ENCODE data around the gene PLEKHJ1. TPM values are rescaled to one million over a fixed set of nuclear protein-coding genes. Genes with fewer than 3 reads are reported as not detected.

PLEKHJ1 gene
- total RNA-seq, 6 experiments from 2014 or later = 24.4 to 49.3 (median 28.6) TPM

DNA sequence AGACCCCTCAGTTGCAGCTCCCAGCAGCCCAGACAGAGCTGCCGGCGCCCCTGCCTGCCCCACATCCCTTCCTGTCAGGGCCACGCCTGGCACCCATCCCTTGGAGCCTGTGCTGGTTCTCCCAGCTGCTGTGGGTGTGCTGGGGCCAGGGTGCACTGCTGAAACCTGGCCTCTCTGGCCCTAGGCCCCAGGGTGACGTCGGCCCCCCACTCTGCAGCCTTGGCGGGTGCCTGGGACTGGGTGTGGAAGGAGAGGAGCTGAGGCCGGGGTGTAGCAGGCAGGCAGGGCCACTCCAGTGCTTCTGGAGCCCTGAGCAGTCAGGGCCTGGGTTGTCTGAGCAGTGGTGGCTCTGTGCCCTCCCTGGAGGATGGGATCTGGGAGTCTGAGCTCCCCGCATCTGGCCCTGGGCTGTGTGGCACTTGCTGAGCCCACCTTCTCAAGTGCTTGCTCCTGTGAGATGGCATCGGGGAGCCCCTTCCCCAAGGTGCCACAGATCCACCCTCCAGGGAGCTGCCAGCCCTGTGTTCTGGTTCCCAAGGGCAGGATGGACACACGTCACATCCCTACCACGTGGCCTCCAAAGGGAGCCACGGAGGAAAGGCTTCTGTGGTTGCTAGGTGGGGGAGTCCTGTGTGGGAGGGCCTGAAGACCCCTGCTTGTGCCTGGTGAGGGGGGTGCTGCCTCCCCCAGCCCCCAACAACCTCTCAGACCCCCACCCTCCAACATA is 5.2 kb downstream of the PLEKHJ1 start:
- Histone ChIP-seq H3K36me3 (peaks cover 0 to 26% (median 8%) of the 10 kb centered on the region in 4 donors), H3K27ac (no peak overlapping the region), H3K4me3 (no peak overlapping the region), H3K27me3 (no peaks in the 10 kb centered on the region), H3K4me1 (peaks cover 0 to 20% (median 0%) of the 10 kb centered on the region in 4 donors), H3K9me3 (no peaks in the 10 kb centered on the region)
- DNase-seq (peak in 1 of 3 donors; percentile 64), ATAC-seq (no peak)
- intact Hi-C loops (cut with DNase I) = loop anchor here in 1 of 2 donors (5.0 to 10.0 kb wide), 2 partner anchors 59 to 84 kb away; no protein-coding TSS in a partner anchor
- TF ChIP-seq, protein P1, sequence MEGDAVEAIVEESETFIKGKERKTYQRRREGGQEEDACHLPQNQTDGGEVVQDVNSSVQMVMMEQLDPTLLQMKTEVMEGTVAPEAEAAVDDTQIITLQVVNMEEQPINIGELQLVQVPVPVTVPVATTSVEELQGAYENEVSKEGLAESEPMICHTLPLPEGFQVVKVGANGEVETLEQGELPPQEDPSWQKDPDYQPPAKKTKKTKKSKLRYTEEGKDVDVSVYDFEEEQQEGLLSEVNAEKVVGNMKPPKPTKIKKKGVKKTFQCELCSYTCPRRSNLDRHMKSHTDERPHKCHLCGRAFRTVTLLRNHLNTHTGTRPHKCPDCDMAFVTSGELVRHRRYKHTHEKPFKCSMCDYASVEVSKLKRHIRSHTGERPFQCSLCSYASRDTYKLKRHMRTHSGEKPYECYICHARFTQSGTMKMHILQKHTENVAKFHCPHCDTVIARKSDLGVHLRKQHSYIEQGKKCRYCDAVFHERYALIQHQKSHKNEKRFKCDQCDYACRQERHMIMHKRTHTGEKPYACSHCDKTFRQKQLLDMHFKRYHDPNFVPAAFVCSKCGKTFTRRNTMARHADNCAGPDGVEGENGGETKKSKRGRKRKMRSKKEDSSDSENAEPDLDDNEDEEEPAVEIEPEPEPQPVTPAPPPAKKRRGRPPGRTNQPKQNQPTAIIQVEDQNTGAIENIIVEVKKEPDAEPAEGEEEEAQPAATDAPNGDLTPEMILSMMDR (IDR thresholded peaks at IDR 0.05) = no peak
- no peak for TF ChIP-seq POLR2A (IDR thresholded peaks at IDR 0.05)
- no CpG with 5 or more reads among the region's 12 CpGs for WGBS (ENCODE audit: insufficient coverage, low coverage, low lambda C conversion rate, missing lambda C conversion rate)

DNA sequence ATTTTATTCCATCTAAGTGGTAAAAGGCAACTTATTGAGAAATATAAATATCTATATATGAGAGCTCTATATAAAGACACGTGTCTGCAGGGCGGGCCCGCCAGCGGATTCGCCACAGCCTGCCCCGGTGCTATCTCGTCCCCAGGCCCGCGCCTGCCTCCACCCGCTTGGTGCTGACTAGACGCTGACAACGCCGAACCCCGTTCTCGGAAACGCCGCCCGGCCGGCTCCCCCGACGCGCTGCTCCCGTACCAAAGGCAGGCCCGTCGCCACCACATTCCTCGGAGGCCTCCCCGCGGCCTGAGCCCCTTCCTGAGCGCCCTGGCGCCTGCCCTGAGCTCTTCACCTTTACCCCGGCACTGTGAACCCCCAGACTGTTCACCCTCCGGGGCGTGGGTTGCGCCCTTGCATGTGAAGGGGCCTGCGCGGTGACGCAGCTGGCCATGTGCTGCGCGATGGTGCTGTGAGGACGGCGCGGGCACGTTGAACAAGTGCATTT is 6.0 kb downstream of the PLEKHJ1 start:
- peaks cover 0 to 35% (median 8%) of the 10 kb centered on the region in 4 donors for H3K36me3 ChIP-seq
- ATAC-seq (no peak), DNase-seq (no peak)
- H3K27ac ChIP-seq = no peak overlapping the region
- peaks cover 0 to 18% (median 0%) of the 10 kb centered on the region in 4 donors for H3K4me1 ChIP-seq
- H3K27me3 ChIP-seq = no peaks in the 10 kb centered on the region
- WGBS (ENCODE audit: insufficient coverage, low coverage, low lambda C conversion rate, missing lambda C conversion rate) = 91% methylated on average over 33 of the region's 43 CpGs
- no peaks in the 10 kb centered on the region for H3K9me3 ChIP-seq
- TF ChIP-seq, protein P1 (IDR thresholded peaks at IDR 0.05) = no peak
- no peak for TF ChIP-seq POLR2A (IDR thresholded peaks at IDR 0.05)
- intact Hi-C loops (cut with DNase I) = loop anchor here in 1 of 2 donors (5.0 to 10.0 kb wide), 2 partner anchors 58 to 85 kb away; no protein-coding TSS in a partner anchor
- H3K4me3 ChIP-seq = no peak overlapping the region

DNA sequence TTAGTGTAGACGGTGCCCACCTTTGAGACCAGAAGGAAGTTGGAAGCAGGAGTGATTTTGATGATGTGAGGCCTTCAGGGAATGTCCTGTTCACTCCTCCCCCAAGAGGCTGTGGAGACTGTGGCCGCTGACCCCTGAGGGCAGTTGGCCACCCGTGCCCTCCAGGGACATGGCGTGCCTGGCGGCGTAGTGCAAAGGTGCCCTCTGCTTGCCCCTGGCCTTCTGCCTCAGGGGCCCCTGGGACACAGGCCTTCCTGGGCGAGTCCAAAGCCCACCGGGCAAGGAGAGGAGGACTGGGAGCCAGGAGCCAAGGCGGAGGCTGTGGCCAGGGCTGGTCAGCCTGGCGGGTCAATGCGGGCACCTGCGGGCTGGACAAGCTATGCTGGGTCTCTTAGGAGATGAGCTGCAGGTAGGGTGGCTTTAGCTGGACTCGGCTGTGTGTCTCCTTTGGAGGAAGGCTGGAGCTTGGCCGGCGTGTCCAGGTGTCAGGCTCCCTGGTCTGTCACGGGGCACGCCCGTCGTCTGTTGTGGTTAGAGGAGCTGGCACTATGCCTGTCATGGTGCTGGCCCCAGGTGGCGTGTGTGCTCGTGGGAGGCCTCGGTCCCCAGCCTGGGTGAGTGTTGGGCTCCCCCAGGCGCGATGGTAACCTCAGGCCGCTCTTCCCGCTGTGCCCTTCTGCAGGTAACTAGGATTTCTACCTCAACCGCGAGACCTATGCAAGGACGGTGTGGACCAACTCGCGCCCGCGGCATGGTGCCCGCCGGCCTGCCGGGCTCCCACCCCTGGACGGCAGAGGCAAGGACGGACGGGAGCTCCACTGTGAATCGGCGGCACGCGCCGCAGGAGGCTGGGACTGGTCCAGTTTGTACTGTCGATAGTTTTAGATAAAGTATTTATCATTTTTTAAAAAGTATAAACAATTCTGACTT is 6.8 kb downstream of the PLEKHJ1 start:
- H3K4me1 ChIP-seq = peaks cover 0 to 14% (median 0%) of the 10 kb centered on the region in 4 donors
- H3K36me3 ChIP-seq = peaks cover 0 to 39% (median 8%) of the 10 kb centered on the region in 4 donors
- no peak overlapping the region for H3K4me3 ChIP-seq
- H3K27me3 ChIP-seq = no peaks in the 10 kb centered on the region
- no peak for TF ChIP-seq POLR2A (IDR thresholded peaks at IDR 0.05)
- TF ChIP-seq, protein P1 (IDR thresholded peaks at IDR 0.05) = no peak
- H3K27ac ChIP-seq = no peak overlapping the region
- no peaks in the 10 kb centered on the region for H3K9me3 ChIP-seq
- intact Hi-C loops (cut with DNase I) = loop anchor here in 1 of 2 donors (5.0 to 10.0 kb wide), 2 partner anchors 57 to 85 kb away; no protein-coding TSS in a partner anchor
- 85% methylated on average over 10 of the region's 45 CpGs for WGBS (ENCODE audit: insufficient coverage, low coverage, low lambda C conversion rate, missing lambda C conversion rate)
- DNase-seq (peak in 2 of 3 donors; percentile 78 to 88), ATAC-seq (peak; percentile 41 to 78 (median 70))

Measured in right lobe of liver (tissue), 6 donors.